Astrocyte of the spinal cord (primary cell): Measurements from ENCODE around the gene SRP68.
A peak's percentile ranks its signal among the peaks of the same experiment; 100 is the strongest.
"Not testable (repeated sequence)": the region's sequence is repeated elsewhere in the genome, so short reads cannot be mapped to it uniquely, and the experiment has no call there.

Experiments used
- DNase-seq: peaks from one replicate; pipeline ENCODE4 v3.0.0; 2011; ENCODE audit warnings: low read depth, low spot score
- H3K4me3 ChIP-seq: 2 replicates; pipeline ENCODE4 v1.5.1; 2011; ENCODE audit warnings: low read depth, mild to moderate bottlenecking, low read length, moderate library complexity
- CTCF ChIP-seq: IDR thresholded peaks from 2 replicates; pipeline ENCODE4 v1.5.1; 2012; ENCODE audit warnings: low read depth, mild to moderate bottlenecking, low read length, inconsistent platforms
- in situ Hi-C: cut with HindIII; loops from 2 replicates; pipeline ENCODE4 v1.10.0; 2017; ENCODE audit warnings: low sequenced_read_pairs

Gene SRP68

GRCh38 chr17:76079956-76080767, 7.8 kb upstream of the SRP68 start:
- H3K4me3 ChIP-seq: no peak overlapping the region
- in situ Hi-C loops: no loop called here
- TF ChIP-seq CTCF: peak; percentile 8
- DNase-seq: no peak

- in situ Hi-C loops: no loop called here
- no peak for DNase-seq
- TF ChIP-seq CTCF: no peak
- H3K4me3 ChIP-seq: no peak overlapping the region
Measured at GRCh38 chr17:76079535-76079955, 7.2 kb upstream of the SRP68 start.

GRCh38 chr17:76078860-76079534, 6.7 kb upstream of the SRP68 start, which contains the start of gene ZACN:
TSS of gene ZACN (plus strand) at chr17:76079182. CDS start at chr17:76079265, 83 bp downstream.
- no peak for DNase-seq
- TF ChIP-seq CTCF: no peak
- in situ Hi-C loops: no loop called here
- H3K4me3 ChIP-seq: no peak within 1 kb of the TSS

GRCh38 chr17:76078370-76078769, 6.1 kb upstream of the SRP68 start:
- in situ Hi-C loops, DNase-seq, H3K4me3 ChIP-seq: not testable (repeated sequence)

GRCh38 chr17:76077584-76078110, 5.3 kb upstream of the SRP68 start:
- no peak for TF ChIP-seq CTCF
- H3K4me3 ChIP-seq: no peak overlapping the region
- no peak for DNase-seq
- in situ Hi-C loops: no loop called here

- TF ChIP-seq CTCF: no peak
- in situ Hi-C loops: no loop called here
- DNase-seq: no peak
- H3K4me3 ChIP-seq: no peak overlapping the region
Measured at GRCh38 chr17:76076765-76077583, 4.7 kb upstream of the SRP68 start.
